ENCODE data around the gene YBX2.

- TF ChIP-seq POLR2AphosphoS5 (IDR thresholded peaks at IDR 0.05) (peak; percentile 80), POLR2A (IDR thresholded peaks at IDR 0.05) (peak in 1 of 2 donors; percentile 36)
Measured at GRCh38 chr17:7281953-7282751, 12.3 kb downstream of the YBX2 start.

Measured in gastroesophageal sphincter (tissue), 2 donors.